Keratinocyte (primary cell): Measurements from ENCODE around the gene AQP7. TPM values are rescaled to one million over a fixed set of nuclear protein-coding genes. Genes with fewer than 3 reads are reported as not detected.
"Not testable (repeated sequence)": the region's sequence is repeated elsewhere in the genome, so short reads cannot be mapped to it uniquely, and the experiment has no call there.

Experiments
- DNase-seq: peaks from one replicate; pipeline ENCODE4 v3.0.0-alpha.2; 2011; ENCODE audit warnings: low read depth, missing footprints, low spot score
- FAIRE-seq: peaks from 2 replicates; lab custom pipeline; 2011; peaks lifted over from hg19 to GRCh38; lab: Jason Lieb, UNC
- H2AFZ ChIP-seq: 2 replicates; pipeline ENCODE4 v1.6.0; 2012; ENCODE audit warnings: low read length, control low read depth, inconsistent platforms; ENCODE audit not compliant: control insufficient read depth
- H3K27ac ChIP-seq: 2 replicates; pipeline ENCODE4 v1.5.1; 2011; ENCODE audit warnings: low read length; ENCODE audit not compliant: control insufficient read depth, insufficient read depth
- H3K27me3 ChIP-seq: 3 replicates; pipeline ENCODE4 v1.6.0; 2011; ENCODE audit warnings: low read length; ENCODE audit not compliant: control insufficient read depth, insufficient read depth; ENCODE audit errors: extremely low read depth
- H3K36me3 ChIP-seq, 2 experiments: 2 replicates in 1 of 2; 3 replicates in 1 of 2; pipeline ENCODE4 v1.5.1; 2011; ENCODE audit warnings: low read length in 2 of 2, mild to moderate bottlenecking in 1 of 2; ENCODE audit not compliant: control insufficient read depth in 2 of 2, insufficient read depth in 2 of 2; ENCODE audit errors: extremely low read depth in 1 of 2
- H3K4me1 ChIP-seq: 3 replicates; pipeline ENCODE4 v1.5.1; 2011; ENCODE audit warnings: low read length; ENCODE audit not compliant: control insufficient read depth, insufficient read depth; ENCODE audit errors: extremely low read depth
- H3K4me2 ChIP-seq: 3 replicates; pipeline ENCODE4 v1.6.0; 2011; ENCODE audit warnings: low read depth, low read length; ENCODE audit not compliant: control insufficient read depth, insufficient read depth; ENCODE audit errors: extremely low read depth
- H3K4me3 ChIP-seq, 3 experiments: fragments of 200-600 bp in 1 of 3; sonication (generic) in 1 of 3; 2 replicates in 2 of 3; 3 replicates in 1 of 3; pipeline ENCODE4 v1.5.1; 2011 to 2016; ENCODE audit warnings: low read length in 3 of 3, mild to moderate bottlenecking in 3 of 3, control low read depth in 2 of 3, inconsistent platforms in 1 of 3, low read depth in 1 of 3, mixed read lengths in 1 of 3, mixed run types in 1 of 3, moderate library complexity in 1 of 3; ENCODE audit not compliant: control insufficient read depth in 2 of 3, insufficient read depth in 2 of 3; ENCODE audit errors: extremely low read depth in 1 of 3
- H3K79me2 ChIP-seq: 2 replicates; pipeline ENCODE4 v1.6.0; 2012; ENCODE audit warnings: low read length; ENCODE audit not compliant: control insufficient read depth, insufficient read depth
- H3K9ac ChIP-seq: 3 replicates; pipeline ENCODE4 v1.6.0; 2011; ENCODE audit warnings: low read length; ENCODE audit not compliant: control insufficient read depth, insufficient read depth; ENCODE audit errors: extremely low read depth
- H3K9me1 ChIP-seq: 3 replicates; pipeline ENCODE4 v1.6.0; 2011; ENCODE audit warnings: low read length; ENCODE audit not compliant: control insufficient read depth, insufficient read depth; ENCODE audit errors: extremely low read depth
- H3K9me3 ChIP-seq: 2 replicates; pipeline ENCODE4 v1.5.1; 2012; ENCODE audit warnings: low read depth, low read length; ENCODE audit not compliant: control insufficient read depth
- H4K20me1 ChIP-seq: 3 replicates; pipeline ENCODE4 v1.6.0; 2011; ENCODE audit warnings: low read length; ENCODE audit not compliant: control insufficient read depth, insufficient read depth; ENCODE audit errors: extremely low read depth
- dilution Hi-C: fragments of 300-500 bp; cut with MboI; formaldehyde crosslinking; loops from one replicate; pipeline ENCODE4 v1.7.0; 2020; ENCODE audit warnings: low sequenced_read_pairs; ENCODE audit not compliant: extremely low pct_ligation_motif_present
- polyA plus RNA-seq, 5 experiments: library from polyadenylated mRNA; depleted of rRNA in 3 of 5; stranded (reverse) in 3 of 5; stranded (forward) in 1 of 5; unstranded in 1 of 5; fragments of >200 nt; gene quantifications; 1 replicate in 1 of 5; 2 replicates in 3 of 5; 3 replicates in 1 of 5; pipeline versions ENCODE4 v1.2.1 to v1.2.3, GENCODE V29; 2011 to 2012; ENCODE audit warnings: missing spikeins in 2 of 5, low read depth in 1 of 5, low replicate concordance in 1 of 5

Gene AQP7
- polyA plus RNA-seq, 1 donor (not counting 4 experiments of a cell fraction or from before 2014, with no cell fraction given): not detected

- H3K9ac ChIP-seq, H3K27ac ChIP-seq, H3K4me2 ChIP-seq, H4K20me1 ChIP-seq, H3K9me1 ChIP-seq, H3K79me2 ChIP-seq, H3K27me3 ChIP-seq, H3K4me3 ChIP-seq, dilution Hi-C loops, H3K36me3 ChIP-seq, H3K4me1 ChIP-seq, H2AFZ ChIP-seq, FAIRE-seq, DNase-seq, H3K9me3 ChIP-seq: not testable (repeated sequence)
These were observed 16.8 kb downstream of the AQP7 start for GRCh38 chr9:33385536-33385935.

DNA sequence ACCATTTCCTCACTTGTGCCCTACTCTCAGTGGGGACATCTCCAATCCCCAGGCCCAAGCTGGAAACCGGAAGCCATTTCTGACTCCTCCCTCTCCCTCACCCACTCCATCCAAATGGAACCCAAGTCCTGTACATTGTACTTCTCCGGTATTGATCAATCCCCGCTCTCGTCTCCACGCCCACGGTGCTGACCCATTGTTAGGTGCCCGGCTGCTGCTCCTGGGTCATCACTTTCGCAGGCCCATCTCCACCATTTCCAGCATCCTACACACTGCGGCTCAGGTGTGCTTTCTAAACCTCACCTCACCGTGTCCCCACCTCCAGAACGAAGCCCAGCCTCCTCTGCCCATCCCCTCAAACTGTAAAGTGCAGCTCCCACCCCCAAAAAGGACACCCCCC is 19.0 kb downstream of the AQP7 start:
- H3K27me3 ChIP-seq, FAIRE-seq, H3K9me1 ChIP-seq: not testable (repeated sequence)

DNA sequence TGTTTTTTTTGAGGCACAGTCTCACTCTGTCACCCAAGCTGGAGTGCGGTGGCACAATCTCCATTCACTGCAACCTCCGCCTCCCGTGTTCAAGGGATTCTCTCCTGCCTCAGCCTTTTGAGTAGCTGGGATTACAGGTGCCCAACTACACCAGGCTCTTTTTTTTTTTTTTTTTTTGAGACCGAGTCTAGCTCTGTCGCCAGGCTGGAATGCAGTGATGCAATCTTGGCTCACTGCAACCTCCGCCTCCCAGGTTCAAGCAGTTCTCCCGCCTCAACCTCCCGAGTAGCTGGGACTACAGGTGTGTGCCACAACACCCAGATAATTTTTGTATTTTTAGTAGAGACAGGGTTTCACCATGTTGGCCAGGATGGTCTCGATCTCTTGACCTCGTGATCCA is 20.0 kb downstream of the AQP7 start:
- FAIRE-seq, H3K9me3 ChIP-seq, H3K79me2 ChIP-seq, H2AFZ ChIP-seq, DNase-seq, H3K4me2 ChIP-seq, dilution Hi-C loops, H3K4me1 ChIP-seq, H3K9me1 ChIP-seq, H3K36me3 ChIP-seq, H3K27me3 ChIP-seq, H3K27ac ChIP-seq, H3K9ac ChIP-seq, H3K4me3 ChIP-seq, H4K20me1 ChIP-seq: not testable (repeated sequence)

More for the DNA sequence above, 19.0 kb downstream of the AQP7 start:
- dilution Hi-C loops, H2AFZ ChIP-seq, H4K20me1 ChIP-seq, H3K27ac ChIP-seq, DNase-seq, H3K9me3 ChIP-seq, H3K36me3 ChIP-seq, H3K79me2 ChIP-seq, H3K4me2 ChIP-seq, H3K4me1 ChIP-seq, H3K9ac ChIP-seq, H3K4me3 ChIP-seq: not testable (repeated sequence)
